GM12891 (cell line): ENCODE data around the gene ZYX.

Experiments
- PAX5 ChIP-seq: IDR thresholded peaks from 2 replicates; pipeline ENCODE4 v1.6.1; 2011; ENCODE audit warnings: low read length, moderate library complexity, mild to moderate bottlenecking; ENCODE audit not compliant: insufficient read depth, severe bottlenecking
- POLR2A ChIP-seq: IDR thresholded peaks from 2 replicates; pipeline ENCODE4 v1.6.1; 2011; ENCODE audit warnings: low read depth, low read length, control low read depth
- POLR2AphosphoS5 ChIP-seq: IDR thresholded peaks from 2 replicates; pipeline ENCODE4 v1.6.1; 2011; ENCODE audit warnings: low read depth, low read length, control low read depth
- POU2F2 ChIP-seq: IDR thresholded peaks from 2 replicates; pipeline ENCODE4 v1.6.1; 2011; ENCODE audit warnings: low read depth, mild to moderate bottlenecking, control low read depth, low read length, moderate library complexity
- SPI1 ChIP-seq: IDR thresholded peaks from 2 replicates; pipeline ENCODE4 v1.6.1; 2011; ENCODE audit warnings: low read depth, low read length, control low read depth

DNA sequence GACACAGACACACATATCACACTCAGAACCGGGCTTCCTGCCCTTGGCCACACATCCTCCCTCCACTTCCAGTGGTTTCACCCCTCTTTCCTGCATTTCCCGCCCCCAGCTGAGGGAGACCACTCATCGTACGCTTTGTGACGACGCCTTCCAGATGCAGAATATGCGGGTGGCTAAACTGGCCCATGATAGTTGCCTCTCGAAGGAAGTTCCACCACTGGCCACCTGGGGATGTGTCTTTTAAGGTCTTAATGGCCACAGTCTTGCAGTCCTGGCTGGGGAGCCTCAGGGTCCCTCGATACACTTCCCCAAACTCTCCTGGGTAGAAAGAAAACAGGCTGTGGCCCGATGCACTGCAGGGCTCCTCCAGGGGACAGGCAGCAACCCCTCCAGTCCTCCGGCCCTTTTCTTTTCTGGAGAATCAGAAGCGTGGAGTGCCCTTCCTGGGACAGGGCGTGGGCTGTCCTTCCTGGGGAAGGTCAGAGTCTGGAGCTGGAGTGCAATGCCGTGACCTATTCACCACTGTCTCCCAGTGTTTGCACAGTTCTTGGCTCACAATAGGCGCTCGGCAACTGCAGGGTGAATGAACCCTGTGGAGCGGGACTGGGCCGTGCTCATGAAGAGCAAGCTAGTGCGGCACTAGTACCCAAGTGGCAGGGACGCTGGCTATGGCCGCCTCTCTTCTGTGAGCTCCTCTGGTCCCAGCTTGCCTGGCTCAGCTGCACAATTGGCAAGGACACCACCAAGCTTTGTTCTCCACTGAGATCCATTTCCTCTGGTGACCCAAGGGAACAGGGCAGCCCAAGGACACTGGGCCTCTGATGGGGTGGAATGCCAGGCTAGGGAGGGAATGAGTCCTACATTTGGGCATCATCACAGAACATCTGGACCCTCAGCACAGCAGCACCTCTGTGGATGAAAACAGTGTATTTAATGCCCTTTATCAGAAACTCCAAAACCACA, 14.3 kb downstream of the ZYX start:
- TF ChIP-seq POLR2AphosphoS5 (no peak), SPI1 (no peak), POLR2A (no peak), PAX5 (no peak), POU2F2 (no peak)
